ENCODE data around the gene MMP28.

MMP28 gene

GRCh38 chr17:35750526-35751395 lies 44.7 kb downstream of the MMP28 start:
- no peak for TF ChIP-seq TCF12 (IDR thresholded peaks at IDR 0.05; ENCODE audit: low read depth)
- no peak for TF ChIP-seq MAX (IDR thresholded peaks at IDR 0.05)
- TF ChIP-seq RAD21 (IDR thresholded peaks at IDR 0.05; ENCODE audit: low read depth): no peak
- no peak for TF ChIP-seq YY1 (IDR thresholded peaks at IDR 0.05; ENCODE audit: low read depth)
- no peak for TF ChIP-seq CREB1 (IDR thresholded peaks at IDR 0.05; ENCODE audit: low read depth)
- no peak for TF ChIP-seq USF1 (IDR thresholded peaks at IDR 0.05)
- no peak for TF ChIP-seq CEBPB (IDR thresholded peaks at IDR 0.05)

GRCh38 chr17:35749560-35750412 lies 45.7 kb downstream of the MMP28 start:
- TF ChIP-seq RAD21 (IDR thresholded peaks at IDR 0.05; ENCODE audit: low read depth) (no peak), ZBTB7A (IDR thresholded peaks at IDR 0.05; ENCODE audit: low read depth) (peak; percentile 45; the same call in 1 of the 2 replicates)

DNA sequence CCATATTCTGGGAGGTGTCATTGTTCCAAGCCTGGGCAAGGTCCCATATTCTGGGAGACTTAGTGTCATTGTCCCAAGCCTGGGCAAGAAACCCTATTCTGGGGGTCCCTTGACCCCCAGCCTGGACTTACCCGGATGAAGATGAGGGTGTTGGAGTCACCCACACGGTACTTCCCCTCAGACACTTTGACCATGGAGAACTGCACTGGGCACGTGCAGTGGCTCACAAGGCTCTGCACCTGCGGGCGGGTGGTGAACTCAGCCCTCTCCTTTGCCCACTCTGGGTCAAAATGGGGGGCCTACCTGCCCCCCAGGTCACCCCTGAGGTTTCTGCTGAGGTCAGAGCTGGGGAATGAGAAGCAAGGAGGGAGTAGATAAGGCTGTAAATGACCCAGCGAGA lies 46.5 kb downstream of the MMP28 start:
- no peak for TF ChIP-seq TCF12 (IDR thresholded peaks at IDR 0.05; ENCODE audit: low read depth)

GRCh38 chr17:35748341-35748841 lies 47.0 kb downstream of the MMP28 start:
- TF ChIP-seq RAD21 (IDR thresholded peaks at IDR 0.05; ENCODE audit: low read depth): no peak
- TF ChIP-seq MAX (IDR thresholded peaks at IDR 0.05): no peak
- TF ChIP-seq USF1 (IDR thresholded peaks at IDR 0.05): 0 out of 2 replicates have a peak, but pooled peaks have one; percentile 14
- TF ChIP-seq NFIC (IDR thresholded peaks at IDR 0.05): peak; percentile 44; the same call in 1 of the 2 replicates

DNA sequence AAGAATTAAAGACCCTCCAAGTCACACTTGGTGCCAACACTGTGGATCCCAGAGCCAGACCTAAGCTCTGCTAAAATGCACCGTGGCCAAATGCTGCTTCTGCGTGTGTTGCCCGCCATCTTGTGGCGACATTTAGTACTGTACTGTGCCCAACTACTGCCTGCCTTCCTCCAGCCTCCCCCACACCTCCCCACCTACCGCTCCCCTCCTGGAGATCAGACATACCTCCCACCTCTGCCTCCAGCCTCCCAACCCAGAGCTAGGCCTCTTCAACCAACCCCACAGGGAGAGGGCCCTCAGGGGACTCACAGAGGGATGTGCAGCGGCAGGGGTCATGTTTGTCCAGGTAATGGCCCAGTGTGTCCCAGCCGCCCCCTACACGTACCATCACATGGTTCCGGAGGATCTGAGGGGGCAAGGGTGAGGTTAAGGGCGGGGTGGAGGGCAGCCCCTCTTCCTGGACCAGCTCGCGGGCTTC lies 47.9 kb downstream of the MMP28 start:
- TF ChIP-seq ZBTB7A (IDR thresholded peaks at IDR 0.05; ENCODE audit: low read depth): no peak
- TF ChIP-seq EP300 (IDR thresholded peaks at IDR 0.05; ENCODE audit: borderline replicate concordance): no peak
- TF ChIP-seq TAF1 (IDR thresholded peaks at IDR 0.05; ENCODE audit: low read depth): no peak
- TF ChIP-seq RAD21 (IDR thresholded peaks at IDR 0.05; ENCODE audit: low read depth): peak; percentile 98
- TF ChIP-seq REST (IDR thresholded peaks at IDR 0.05; ENCODE audit: low read depth): no peak

- no peak for TF ChIP-seq TAF1 (IDR thresholded peaks at IDR 0.05; ENCODE audit: low read depth)
- TF ChIP-seq ZBTB7A (IDR thresholded peaks at IDR 0.05; ENCODE audit: low read depth): no peak
- no peak for TF ChIP-seq REST (IDR thresholded peaks at IDR 0.05; ENCODE audit: low read depth)
- TF ChIP-seq NFIC (IDR thresholded peaks at IDR 0.05): no peak
- no peak for TF ChIP-seq USF1 (IDR thresholded peaks at IDR 0.05)
- TF ChIP-seq TCF12 (IDR thresholded peaks at IDR 0.05; ENCODE audit: low read depth): no peak
- no peak for TF ChIP-seq RAD21 (IDR thresholded peaks at IDR 0.05; ENCODE audit: low read depth)
- no peak for TF ChIP-seq FOXM1 (IDR thresholded peaks at IDR 0.05; ENCODE audit: borderline replicate concordance, low read depth)
- no peak for TF ChIP-seq CREB1 (IDR thresholded peaks at IDR 0.05; ENCODE audit: low read depth)
- TF ChIP-seq EGR1 (IDR thresholded peaks at IDR 0.05): no peak
- no peak for TF ChIP-seq MAX (IDR thresholded peaks at IDR 0.05)
- TF ChIP-seq YY1 (IDR thresholded peaks at IDR 0.05; ENCODE audit: low read depth): no peak
- no peak for TF ChIP-seq CEBPB (IDR thresholded peaks at IDR 0.05)
- no peak for TF ChIP-seq EP300 (IDR thresholded peaks at IDR 0.05; ENCODE audit: borderline replicate concordance)
- no peak for TF ChIP-seq TEAD4 (IDR thresholded peaks at IDR 0.05)
Measured at GRCh38 chr17:35745749-35746320, 49.6 kb downstream of the MMP28 start.
